CD8-positive, alpha-beta memory T cell (primary cell): ENCODE results near the gene PPM1E. TPM values are rescaled to one million over a fixed set of nuclear protein-coding genes. Genes with fewer than 3 reads are reported as not detected.
"Not testable (repeated sequence)": the region's sequence is repeated elsewhere in the genome, so short reads cannot be mapped to it uniquely, and the experiment has no call there.

Experiments used
- CTCF ChIA-PET: fragments of 350-600 bp; sonication (Branson Sonifier 250); formaldehyde crosslinking; loops from one replicate; lab custom pipeline; 2021; ENCODE audit warnings: antibody characterized with exemption; lab: Charles Lee
- POLR2A ChIA-PET: fragments of 350-600 bp; sonication (Branson Sonifier 250); formaldehyde crosslinking; loops from one replicate; lab custom pipeline; 2021; ENCODE audit warnings: antibody characterized with exemption; lab: Charles Lee
- DNase-seq, 5 donors: peaks; one replicate each; pipeline versions ENCODE4 v3.0.0 to v3.0.0-alpha.2; 2020 to 2022; ENCODE audit warnings: mixed read lengths in 1 of 5
- H3K27ac ChIP-seq: one replicate; pipeline ENCODE4 v1.7.0; 2013; ENCODE audit warnings: low read depth, mild to moderate bottlenecking, low read length, moderate library complexity
- H3K27me3 ChIP-seq: 2 replicates; pipeline ENCODE4 v1.7.0; 2013; ENCODE audit warnings: low read length, mild to moderate bottlenecking; ENCODE audit not compliant: insufficient read depth, poor library complexity, severe bottlenecking
- H3K36me3 ChIP-seq: 2 replicates; pipeline ENCODE4 v1.7.0; 2013; ENCODE audit warnings: mild to moderate bottlenecking, low read length, moderate library complexity; ENCODE audit not compliant: insufficient read depth
- H3K4me1 ChIP-seq: 2 replicates; pipeline ENCODE4 v1.7.0; 2013; ENCODE audit warnings: mild to moderate bottlenecking, low read length, moderate library complexity; ENCODE audit not compliant: insufficient read depth
- H3K4me3 ChIP-seq: 2 replicates; pipeline ENCODE4 v1.7.0; 2013; ENCODE audit warnings: mild to moderate bottlenecking, low read length
- H3K9me3 ChIP-seq: 2 replicates; pipeline ENCODE4 v1.7.0; 2013; ENCODE audit warnings: mild to moderate bottlenecking, low read length
- H3K27ac Mint-ChIP-seq, 8 donors: one replicate each; pipeline ENCODE4 v1.8.0; 2020 to 2021; ENCODE audit warnings: mixed read lengths in 8 of 8, mild to moderate bottlenecking in 6 of 8, inconsistent platforms in 3 of 8, moderate library complexity in 3 of 8
- H3K27me3 Mint-ChIP-seq, 2 donors: one replicate each; pipeline ENCODE4 v1.8.0; 2020 to 2021; ENCODE audit warnings: mixed read lengths in 2 of 2, mild to moderate bottlenecking in 1 of 2, moderate library complexity in 1 of 2
- H3K36me3 Mint-ChIP-seq, 3 donors: one replicate each; pipeline ENCODE4 v1.8.0; 2020 to 2021; ENCODE audit warnings: mixed read lengths in 3 of 3, inconsistent platforms in 1 of 3, mild to moderate bottlenecking in 1 of 3
- H3K4me1 Mint-ChIP-seq, 3 donors: one replicate each; pipeline ENCODE4 v1.8.0; 2020 to 2021; ENCODE audit warnings: mixed read lengths in 3 of 3, inconsistent platforms in 1 of 3, mild to moderate bottlenecking in 1 of 3
- H3K4me3 Mint-ChIP-seq, 7 donors: one replicate each; pipeline ENCODE4 v1.8.0; 2020 to 2021; ENCODE audit warnings: mixed read lengths in 7 of 7, mild to moderate bottlenecking in 6 of 7, moderate library complexity in 4 of 7, inconsistent platforms in 2 of 7
- H3K9me3 Mint-ChIP-seq, 5 donors: one replicate each; pipeline ENCODE4 v1.8.0; 2020 to 2022; ENCODE audit warnings: mixed read lengths in 5 of 5, mild to moderate bottlenecking in 3 of 5, moderate library complexity in 2 of 5, inconsistent platforms in 1 of 5
- polyA plus RNA-seq: library from polyadenylated mRNA; unstranded; fragments of 300-500 nt; fragmentation: Illumina TruSeq; gene quantifications from one replicate; pipeline ENCODE4 v1.2.3, GENCODE V29; 2021
- total RNA-seq, 2 experiments: library from RNA; stranded (reverse); gene quantifications; one replicate each; pipeline ENCODE4 v1.2.3, GENCODE V29; 2021

PPM1E gene
- total and polyA plus RNA-seq, 3 experiments from 2014 or later, result 0.05 TPM; not detected in 2

GRCh38 chr17:58783380-58783779 lies 27.7 kb downstream of the PPM1E start:
- Mint-ChIP-seq H3K9me3 (no peaks in the 10 kb centered on the region), H3K27me3 (peaks cover 11 to 13% of the 10 kb centered on the region in 2 donors), H3K4me1 (no peaks in the 10 kb centered on the region), H3K4me3 (no peak overlapping the region), H3K36me3 (no peaks in the 10 kb centered on the region), H3K27ac (no peak overlapping the region)
- no peak for DNase-seq
- Histone ChIP-seq H3K36me3 (no peaks in the 10 kb centered on the region), H3K27me3 (no peaks in the 10 kb centered on the region), H3K27ac (no peak overlapping the region), H3K9me3 (no peaks in the 10 kb centered on the region), H3K4me1 (no peaks in the 10 kb centered on the region), H3K4me3 (no peak overlapping the region)
- ChIA-PET POLR2A (no interaction called here), CTCF (no interaction called here)

GRCh38 chr17:58785097-58785496 lies 29.4 kb downstream of the PPM1E start:
- H3K4me1 Mint-ChIP-seq, result peaks cover 0 to 4% (median 0%) of the 10 kb centered on the region in 3 donors
- H3K4me1 ChIP-seq, result no peaks in the 10 kb centered on the region
- peaks cover 9 to 13% of the 10 kb centered on the region in 2 donors for H3K27me3 Mint-ChIP-seq
- H3K27ac ChIP-seq, result no peak overlapping the region
- no peaks in the 10 kb centered on the region for H3K9me3 ChIP-seq
- DNase-seq, result no peak
- ChIA-PET CTCF (no interaction called here), POLR2A (no interaction called here)
- H3K9me3 Mint-ChIP-seq, result no peaks in the 10 kb centered on the region
- no peak overlapping the region for H3K27ac Mint-ChIP-seq
- no peaks in the 10 kb centered on the region for H3K36me3 Mint-ChIP-seq
- no peaks in the 10 kb centered on the region for H3K27me3 ChIP-seq
- no peaks in the 10 kb centered on the region for H3K36me3 ChIP-seq
- no peak overlapping the region for H3K4me3 ChIP-seq
- no peak overlapping the region for H3K4me3 Mint-ChIP-seq

- ChIA-PET POLR2A (interaction anchor here (0.6 kb wide), 2 partner anchors 22 to 31 kb away, joined by 4 read pairs; no protein-coding TSS in a partner anchor), CTCF (no interaction called here)
- no peaks in the 10 kb centered on the region for H3K4me1 ChIP-seq
- no peaks in the 10 kb centered on the region for H3K27me3 ChIP-seq
- no peak overlapping the region for H3K27ac ChIP-seq
- Mint-ChIP-seq H3K27ac (no peak overlapping the region), H3K4me3 (no peak overlapping the region), H3K9me3 (no peaks in the 10 kb centered on the region), H3K36me3 (no peaks in the 10 kb centered on the region), H3K4me1 (peaks cover 0 to 4% (median 0%) of the 10 kb centered on the region in 3 donors), H3K27me3 (peaks cover 10 to 12% of the 10 kb centered on the region in 2 donors)
- no peaks in the 10 kb centered on the region for H3K9me3 ChIP-seq
- DNase-seq, result no peak
- H3K4me3 ChIP-seq, result no peak overlapping the region
- H3K36me3 ChIP-seq, result no peaks in the 10 kb centered on the region
These were observed 31.1 kb downstream of the PPM1E start for GRCh38 chr17:58786586-58787295.

GRCh38 chr17:58788199-58788598 lies 32.5 kb downstream of the PPM1E start:
- DNase-seq, result no peak
- Mint-ChIP-seq H3K9me3 (no peaks in the 10 kb centered on the region), H3K27me3 (peaks cover 8 to 10% of the 10 kb centered on the region in 2 donors), H3K4me3 (no peak overlapping the region), H3K27ac (no peak overlapping the region), H3K4me1 (peaks cover 0 to 4% (median 0%) of the 10 kb centered on the region in 3 donors), H3K36me3 (no peaks in the 10 kb centered on the region)
- H3K9me3 ChIP-seq, result no peaks in the 10 kb centered on the region
- H3K27me3 ChIP-seq, result no peaks in the 10 kb centered on the region
- POLR2A ChIA-PET, result no interaction called here
- CTCF ChIA-PET, result no interaction called here
- H3K4me1 ChIP-seq, result no peaks in the 10 kb centered on the region
- H3K36me3 ChIP-seq, result no peaks in the 10 kb centered on the region
- H3K4me3 ChIP-seq, result no peak overlapping the region
- H3K27ac ChIP-seq, result no peak overlapping the region

- Mint-ChIP-seq H3K4me1 (peaks cover 0 to 4% (median 0%) of the 10 kb centered on the region in 3 donors), H3K27ac (no peak overlapping the region), H3K9me3 (no peaks in the 10 kb centered on the region), H3K4me3 (no peak overlapping the region), H3K27me3 (peaks cover 8 to 10% of the 10 kb centered on the region in 2 donors), H3K36me3 (peaks cover 0 to under 1% (median 0%) of the 10 kb centered on the region in 3 donors)
- Histone ChIP-seq H3K9me3 (no peaks in the 10 kb centered on the region), H3K27ac (no peak overlapping the region), H3K27me3 (no peaks in the 10 kb centered on the region), H3K4me3 (no peak overlapping the region), H3K4me1 (no peaks in the 10 kb centered on the region), H3K36me3 (no peaks in the 10 kb centered on the region)
- CTCF ChIA-PET, result no interaction called here
- no peak for DNase-seq
- POLR2A ChIA-PET, result no interaction called here
These were observed 33.5 kb downstream of the PPM1E start for GRCh38 chr17:58789160-58789559.

GRCh38 chr17:58789831-58790230 lies 34.2 kb downstream of the PPM1E start:
- Mint-ChIP-seq H3K9me3 (no peaks in the 10 kb centered on the region), H3K36me3 (peaks cover 0 to 5% (median 0%) of the 10 kb centered on the region in 3 donors), H3K4me3 (no peak overlapping the region), H3K4me1 (peaks cover 0 to 4% (median 0%) of the 10 kb centered on the region in 3 donors), H3K27me3 (peaks cover 7 to 13% of the 10 kb centered on the region in 2 donors), H3K27ac (no peak overlapping the region)
- CTCF ChIA-PET, result no interaction called here
- Histone ChIP-seq H3K27ac (no peak overlapping the region), H3K4me3 (no peak overlapping the region), H3K9me3 (no peaks in the 10 kb centered on the region), H3K4me1 (no peaks in the 10 kb centered on the region), H3K36me3 (no peaks in the 10 kb centered on the region), H3K27me3 (no peaks in the 10 kb centered on the region)
- POLR2A ChIA-PET, result no interaction called here
- no peak for DNase-seq

GRCh38 chr17:58794508-58794907 lies 38.9 kb downstream of the PPM1E start:
- H3K9me3 Mint-ChIP-seq, H3K4me3 Mint-ChIP-seq, DNase-seq, H3K36me3 Mint-ChIP-seq, H3K27ac ChIP-seq, H3K4me1 ChIP-seq, POLR2A ChIA-PET, H3K9me3 ChIP-seq, H3K27me3 Mint-ChIP-seq, H3K27me3 ChIP-seq, H3K36me3 ChIP-seq, H3K4me3 ChIP-seq, CTCF ChIA-PET, H3K4me1 Mint-ChIP-seq: not testable (repeated sequence)
- peak overlapping the region in 1 of 8 donors; percentile 42 for H3K27ac Mint-ChIP-seq

- Mint-ChIP-seq H3K27ac (no peak overlapping the region), H3K4me3 (no peak overlapping the region), H3K9me3 (peaks cover 0 to 7% (median 3%) of the 10 kb centered on the region in 5 donors), H3K36me3 (peaks cover 0 to 5% (median 1%) of the 10 kb centered on the region in 3 donors), H3K4me1 (no peaks in the 10 kb centered on the region), H3K27me3 (peaks cover 12 to 51% of the 10 kb centered on the region in 2 donors)
- no peak overlapping the region for H3K27ac ChIP-seq
- H3K4me3 ChIP-seq, result no peak overlapping the region
- no peaks in the 10 kb centered on the region for H3K4me1 ChIP-seq
- ChIA-PET POLR2A (no interaction called here), CTCF (no interaction called here)
- H3K36me3 ChIP-seq, result no peaks in the 10 kb centered on the region
- DNase-seq, result no peak
- H3K27me3 ChIP-seq, result no peaks in the 10 kb centered on the region
- H3K9me3 ChIP-seq, result no peaks in the 10 kb centered on the region
These were observed 46.5 kb downstream of the PPM1E start for GRCh38 chr17:58802188-58802587.
